Kidney (tissue), 14 donors: ENCODE data around the gene NEK6. TPM values are rescaled to one million over a fixed set of nuclear protein-coding genes. Genes with fewer than 3 reads are reported as not detected.

ENCODE experiments used
- DNase-seq, 5 donors: peaks; one replicate each; pipeline ENCODE4 v3.0.0-alpha.2; 2013 to 2020
- FAIRE-seq: peaks from 2 replicates; lab custom pipeline; 2012; peaks lifted over from hg19 to GRCh38; lab: Jason Lieb, UNC
- H3K27ac ChIP-seq, 2 donors: one replicate each; pipeline ENCODE4 v1.7.0; 2013; ENCODE audit warnings: low read depth in 2 of 2, low read length in 2 of 2, inconsistent platforms in 1 of 2
- H3K27me3 ChIP-seq: one replicate; pipeline ENCODE4 v1.7.1; 2013; ENCODE audit warnings: low read length, inconsistent platforms; ENCODE audit not compliant: control insufficient read depth, insufficient read depth
- H3K36me3 ChIP-seq, 3 donors: one replicate each; pipeline versions ENCODE4 v1.7.0 to v1.7.1; 2013; ENCODE audit warnings: low read length in 3 of 3, control low read depth in 1 of 3, inconsistent platforms in 1 of 3; ENCODE audit not compliant: insufficient read depth in 3 of 3, control insufficient read depth in 2 of 3
- H3K4me1 ChIP-seq, 3 donors: one replicate each; pipeline versions ENCODE4 v1.7.0 to v1.7.1; 2013; ENCODE audit warnings: low read length in 3 of 3, inconsistent platforms in 1 of 3, low read depth in 1 of 3; ENCODE audit not compliant: control insufficient read depth in 2 of 3, insufficient read depth in 2 of 3
- H3K4me3 ChIP-seq, 3 donors: one replicate each; pipeline versions ENCODE4 v1.7.0 to v1.8.1; 2013; ENCODE audit warnings: low read length in 3 of 3, control low read depth in 1 of 3, inconsistent platforms in 1 of 3
- H3K9ac ChIP-seq, 3 donors: one replicate each; pipeline versions ENCODE4 v1.7.0 to v1.7.1; 2013; ENCODE audit warnings: low read length in 3 of 3, control low read depth in 1 of 3, inconsistent platforms in 1 of 3
- H3K9me3 ChIP-seq, 3 donors: one replicate each; pipeline versions ENCODE4 v1.7.0 to v1.7.1; 2013; ENCODE audit warnings: low read length in 3 of 3, control low read depth in 1 of 3, inconsistent platforms in 1 of 3; ENCODE audit not compliant: control insufficient read depth in 2 of 3, insufficient read depth in 1 of 3
- intact Hi-C: fragments of 100-400 bp; cut with DNase I; formaldehyde crosslinking; loops from one replicate; pipeline ENCODE4 v1.11.1; 2022
- polyA plus RNA-seq: library from polyadenylated mRNA; stranded (reverse); fragments of 350-450 nt; fragmentation: Illumina TruSeq; extraction: RNeasy Lipid Tissue Mini Kit (QIAGEN cat#74804); gene quantifications from one replicate; pipeline ENCODE4 v1.2.3, GENCODE V29; 2014; ENCODE audit warnings: low read depth, low replicate concordance; ENCODE audit not compliant: insufficient read depth
- total RNA-seq: library from RNA; stranded (reverse); fragmentation: NEBNext Ultra II Directional; extraction: Animal tissue kit (Norgen Biotek cat#: 25700); gene quantifications from one replicate; pipeline ENCODE4 v1.2.1, GENCODE V29; 2021
- TF ChIP-seq, protein P1 (sequence below): IDR thresholded peaks from 3 replicates; pipeline ENCODE4 v1.5.1; 2012; ENCODE audit warnings: mild to moderate bottlenecking, moderate library complexity, borderline replicate concordance; ENCODE audit not compliant: insufficient read depth; ENCODE audit errors: extremely low read depth
- donor health status: control.
- donor health status: control.
- donor health status: control.
- donor health status: control.
- donor health status: control.
- donor health status: DM: yes; HTN: yes; CAD: no.
- donor health status: Normal renal cell carcinoma (clear cell type).

NEK6 gene
- total and polyA plus RNA-seq, 2 donors from 2014 or later: 14.9 to 82.1 TPM

DNA sequence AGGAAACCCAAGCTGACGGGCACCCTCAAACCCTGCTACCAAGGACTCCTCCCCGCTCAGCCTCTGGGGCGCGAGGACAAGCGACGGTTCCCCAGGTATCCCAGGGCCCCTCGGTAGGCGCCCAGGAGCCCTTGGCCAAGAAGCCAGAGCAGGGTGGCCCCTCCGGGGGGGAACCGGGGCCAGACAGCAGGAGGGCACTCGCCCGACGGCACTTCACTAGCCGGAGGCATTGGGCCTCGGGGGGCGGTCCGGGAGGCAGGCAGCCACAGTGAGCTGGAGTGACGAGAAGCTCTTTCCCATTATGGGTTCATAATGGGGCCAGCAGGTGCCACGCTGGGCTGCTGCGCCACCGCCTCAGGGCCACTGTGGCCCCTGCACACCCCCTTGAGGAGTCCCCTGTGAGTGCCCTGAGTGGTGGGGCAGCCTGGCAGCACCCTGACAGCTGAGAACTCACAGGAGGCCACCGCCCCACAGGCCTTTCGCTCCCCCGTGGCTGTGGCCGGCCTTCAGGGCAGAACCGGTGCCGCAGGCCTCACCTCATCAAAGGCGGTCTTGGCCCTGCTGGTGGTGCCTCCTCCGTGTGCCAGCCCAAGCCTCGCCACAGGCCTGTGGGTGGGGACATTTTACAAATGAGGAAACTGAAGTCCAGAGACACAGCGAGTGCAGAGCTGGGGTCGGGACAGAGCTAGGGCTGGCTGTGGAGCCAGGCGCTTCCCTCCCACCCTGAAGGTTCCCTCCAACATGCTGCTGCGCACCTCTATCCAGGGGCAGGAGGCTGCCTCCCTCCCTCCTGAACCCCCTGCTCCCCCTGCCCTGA, 88.8 kb downstream of the NEK6 start:
- FAIRE-seq (no peak), DNase-seq (peak in 1 of 5 donors; percentile 72)
- TF ChIP-seq, protein P1, sequence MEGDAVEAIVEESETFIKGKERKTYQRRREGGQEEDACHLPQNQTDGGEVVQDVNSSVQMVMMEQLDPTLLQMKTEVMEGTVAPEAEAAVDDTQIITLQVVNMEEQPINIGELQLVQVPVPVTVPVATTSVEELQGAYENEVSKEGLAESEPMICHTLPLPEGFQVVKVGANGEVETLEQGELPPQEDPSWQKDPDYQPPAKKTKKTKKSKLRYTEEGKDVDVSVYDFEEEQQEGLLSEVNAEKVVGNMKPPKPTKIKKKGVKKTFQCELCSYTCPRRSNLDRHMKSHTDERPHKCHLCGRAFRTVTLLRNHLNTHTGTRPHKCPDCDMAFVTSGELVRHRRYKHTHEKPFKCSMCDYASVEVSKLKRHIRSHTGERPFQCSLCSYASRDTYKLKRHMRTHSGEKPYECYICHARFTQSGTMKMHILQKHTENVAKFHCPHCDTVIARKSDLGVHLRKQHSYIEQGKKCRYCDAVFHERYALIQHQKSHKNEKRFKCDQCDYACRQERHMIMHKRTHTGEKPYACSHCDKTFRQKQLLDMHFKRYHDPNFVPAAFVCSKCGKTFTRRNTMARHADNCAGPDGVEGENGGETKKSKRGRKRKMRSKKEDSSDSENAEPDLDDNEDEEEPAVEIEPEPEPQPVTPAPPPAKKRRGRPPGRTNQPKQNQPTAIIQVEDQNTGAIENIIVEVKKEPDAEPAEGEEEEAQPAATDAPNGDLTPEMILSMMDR: no peak
- H3K9ac ChIP-seq: no peak overlapping the region
- H3K27ac ChIP-seq: no peak overlapping the region
- H3K4me3 ChIP-seq: no peak overlapping the region
- H3K27me3 ChIP-seq: no peaks in the 10 kb centered on the region
- intact Hi-C loops: no loop called here
- no peaks in the 10 kb centered on the region for H3K9me3 ChIP-seq
- H3K4me1 ChIP-seq: no peaks in the 10 kb centered on the region
- peaks cover 5 to 27% (median 23%) of the 10 kb centered on the region in 3 donors for H3K36me3 ChIP-seq

DNA sequence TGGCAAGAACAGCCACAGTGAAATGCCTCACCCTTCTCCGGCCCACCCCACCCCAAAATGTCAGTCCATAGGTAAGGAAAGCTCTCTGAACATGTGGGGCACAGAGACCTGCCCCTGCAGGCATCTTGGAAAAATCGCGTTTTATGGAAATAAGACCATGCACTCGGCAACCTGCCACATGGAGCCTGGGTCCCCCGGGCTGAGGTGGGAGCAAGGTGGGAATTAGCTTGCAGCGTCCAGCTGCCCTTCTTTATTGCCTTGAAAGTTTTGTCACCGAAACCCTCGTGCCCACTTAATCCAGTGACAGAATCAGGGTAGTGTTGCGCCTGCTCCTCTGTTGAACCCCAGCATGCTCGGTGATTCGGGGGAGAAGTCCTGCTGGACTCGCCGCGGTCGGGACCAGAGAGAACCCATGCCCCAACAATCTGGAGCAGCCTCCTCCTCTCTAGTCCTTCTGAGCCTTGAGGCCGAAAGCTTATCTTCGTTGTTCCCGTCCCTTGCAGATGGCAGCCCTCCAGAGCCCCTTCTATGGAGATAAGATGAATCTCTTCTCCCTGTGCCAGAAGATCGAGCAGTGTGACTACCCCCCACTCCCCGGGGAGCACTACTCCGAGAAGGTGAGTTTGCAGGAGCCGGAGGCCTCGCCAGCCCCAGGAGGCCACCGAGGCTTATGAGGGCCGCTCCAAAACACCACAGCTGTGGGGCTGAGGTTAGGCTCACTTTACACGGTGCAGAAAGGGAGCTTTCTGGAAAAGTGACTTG, 89.6 kb downstream of the NEK6 start:
- Histone ChIP-seq H3K27ac (no peak overlapping the region), H3K36me3 (peaks cover 5 to 30% (median 23%) of the 10 kb centered on the region in 3 donors), H3K27me3 (no peaks in the 10 kb centered on the region), H3K4me1 (no peaks in the 10 kb centered on the region), H3K9me3 (no peaks in the 10 kb centered on the region), H3K4me3 (no peak overlapping the region), H3K9ac (no peak overlapping the region)
- intact Hi-C loops: no loop called here
- FAIRE-seq (no peak), DNase-seq (peak in 1 of 5 donors; percentile 48)
- TF ChIP-seq, protein P1: no peak

DNA sequence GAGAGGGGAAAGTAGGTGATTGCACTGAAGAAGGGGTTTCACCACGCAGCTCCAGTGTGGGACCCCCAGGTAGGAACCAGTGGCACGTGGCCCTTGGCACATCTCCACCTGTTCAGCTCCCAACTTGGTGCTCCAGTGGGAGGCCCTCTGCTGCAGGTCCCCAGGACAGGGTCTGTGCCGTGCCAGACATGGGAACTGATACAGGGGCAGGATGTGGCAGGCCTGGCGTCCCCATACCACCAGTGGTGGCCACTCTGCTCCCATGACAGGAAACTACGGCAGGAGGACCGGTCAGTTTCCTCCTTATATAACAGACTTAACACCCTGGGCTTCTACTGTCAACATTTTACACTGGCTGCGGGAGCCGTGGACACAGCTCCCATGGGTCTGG, 90.2 kb downstream of the NEK6 start:
- H3K4me1 ChIP-seq: no peaks in the 10 kb centered on the region
- no peaks in the 10 kb centered on the region for H3K9me3 ChIP-seq
- no peak overlapping the region for H3K27ac ChIP-seq
- intact Hi-C loops: no loop called here
- DNase-seq (peak in 1 of 5 donors; percentile 62), FAIRE-seq (no peak)
- H3K4me3 ChIP-seq: no peak overlapping the region
- H3K36me3 ChIP-seq: peaks cover 5 to 35% (median 27%) of the 10 kb centered on the region in 3 donors
- H3K9ac ChIP-seq: no peak overlapping the region
- no peaks in the 10 kb centered on the region for H3K27me3 ChIP-seq
- TF ChIP-seq, protein P1: no peak
